GM18861 (cell line): ENCODE results near the gene LAMA3.

Experiments
- ATAC-seq: cut with Tn5 transposase; IDR thresholded peaks from one replicate; pipeline ENCODE4 v1.9.1; 2021; ENCODE audit not compliant: unreplicated experiment

Gene LAMA3

DNA sequence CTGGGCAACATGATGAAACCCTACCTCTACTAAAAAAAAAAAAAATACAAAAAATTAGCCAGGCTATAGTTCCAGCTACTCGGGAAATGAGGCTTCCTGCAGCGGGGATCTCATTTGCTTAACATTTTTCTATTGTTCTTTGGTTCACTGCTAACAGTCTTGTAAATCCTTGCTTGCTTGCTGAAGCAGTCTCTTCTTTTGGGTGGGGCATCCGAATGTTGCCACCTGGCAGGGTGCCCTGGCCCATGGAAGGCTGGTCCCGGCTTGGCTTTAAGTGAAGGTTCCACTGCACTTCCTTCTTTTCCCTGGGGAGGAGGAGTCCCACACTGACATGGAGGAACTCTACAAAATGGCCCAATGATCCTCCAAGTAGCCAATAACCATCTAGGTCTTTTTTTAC lies 20.5 kb upstream of the LAMA3 start:
- ATAC-seq, result no peak

DNA sequence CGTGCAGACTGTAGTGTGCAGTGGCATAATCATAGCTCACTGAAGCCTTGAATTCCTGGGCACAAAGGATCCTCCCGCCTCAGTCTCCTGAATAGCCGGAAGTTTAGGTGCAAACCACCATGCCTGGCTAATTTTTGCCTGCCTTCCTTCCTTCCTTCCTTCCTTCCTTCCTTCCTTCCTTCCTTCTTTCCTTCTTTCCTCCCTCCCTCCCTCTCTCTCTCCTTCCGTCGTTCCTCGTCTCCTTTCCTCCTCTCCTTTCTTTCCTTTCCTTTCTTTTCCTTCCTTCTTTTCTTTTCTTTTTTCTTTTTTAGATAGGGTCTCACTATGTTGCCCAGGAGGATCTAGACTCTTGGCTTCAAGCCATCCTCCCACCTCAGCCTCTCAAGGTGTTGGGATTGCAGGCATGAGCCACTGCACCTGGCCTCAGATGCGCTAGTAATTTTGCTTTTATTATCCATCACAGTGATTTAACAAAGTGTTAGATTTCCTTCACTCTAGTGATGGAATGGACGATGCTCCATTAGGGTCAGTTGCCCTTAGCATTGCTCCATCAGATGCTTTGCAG lies 20.0 kb upstream of the LAMA3 start:
- no peak for ATAC-seq

DNA sequence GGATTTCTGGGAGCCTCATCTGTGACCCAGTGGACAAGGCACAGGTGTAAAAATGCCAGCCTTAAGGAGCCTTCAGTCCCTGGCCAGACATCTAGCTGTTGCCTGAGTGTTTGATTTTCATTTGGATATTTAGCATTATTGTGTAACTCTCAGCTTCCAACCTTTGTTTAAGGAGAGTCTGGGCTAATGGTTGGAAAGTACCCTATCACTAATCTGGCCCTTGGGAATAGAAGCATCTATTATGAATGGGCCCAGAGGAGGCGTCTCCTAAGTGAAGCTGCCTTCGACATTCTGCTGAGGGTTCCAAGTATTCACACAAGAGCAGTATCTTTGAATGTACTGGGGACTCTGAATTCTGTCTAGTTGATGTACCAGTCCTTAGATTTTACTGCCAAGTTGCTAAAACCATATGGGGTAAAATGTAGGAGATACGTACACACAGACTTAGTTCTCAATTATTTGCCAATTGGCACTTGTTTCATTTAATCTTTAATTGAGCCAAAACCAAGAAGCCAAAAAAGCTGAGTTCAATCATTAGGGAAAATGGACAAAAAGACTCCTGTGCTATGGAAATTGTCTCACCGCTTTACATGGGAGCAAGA lies 19.3 kb upstream of the LAMA3 start:
- no peak for ATAC-seq

DNA sequence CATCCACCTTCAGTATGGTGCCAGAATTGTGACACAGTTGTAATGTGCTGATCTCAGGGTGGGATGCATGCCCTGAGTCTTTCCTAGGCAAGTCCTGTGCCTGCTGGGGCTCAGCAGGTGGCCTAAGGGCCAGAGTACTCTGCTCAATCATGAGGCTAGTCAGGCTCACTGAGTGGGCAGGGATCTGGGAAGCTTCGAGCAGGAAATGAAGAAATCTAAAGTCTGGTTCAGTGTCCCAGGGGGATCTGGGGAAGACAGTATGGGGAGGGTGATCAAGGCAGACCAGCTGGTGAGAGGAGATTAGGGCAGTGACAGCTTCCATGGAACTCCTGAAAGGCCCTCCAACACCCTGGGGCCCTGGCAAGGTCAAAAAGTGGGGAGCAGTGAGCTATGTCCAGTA lies 17.7 kb upstream of the LAMA3 start:
- no peak for ATAC-seq

DNA sequence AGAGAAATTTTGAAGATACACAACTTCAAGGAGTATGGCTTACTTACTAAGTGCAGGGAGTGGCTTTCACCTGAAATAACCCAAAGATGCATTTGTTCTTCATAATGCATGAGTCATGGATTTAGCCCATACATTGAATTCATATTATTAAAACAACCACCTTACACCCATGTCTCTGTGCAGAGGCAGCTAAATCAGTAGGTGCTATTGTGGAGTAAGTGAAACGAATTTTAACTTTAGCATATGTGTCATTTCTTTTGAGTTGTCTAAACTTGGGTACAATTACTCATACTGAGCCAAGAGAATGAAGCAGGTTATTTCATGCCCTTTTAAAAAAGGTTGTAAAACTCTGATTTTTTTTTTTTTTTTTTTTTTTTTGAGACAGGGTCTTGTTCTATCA lies 15.5 kb upstream of the LAMA3 start:
- no peak for ATAC-seq

DNA sequence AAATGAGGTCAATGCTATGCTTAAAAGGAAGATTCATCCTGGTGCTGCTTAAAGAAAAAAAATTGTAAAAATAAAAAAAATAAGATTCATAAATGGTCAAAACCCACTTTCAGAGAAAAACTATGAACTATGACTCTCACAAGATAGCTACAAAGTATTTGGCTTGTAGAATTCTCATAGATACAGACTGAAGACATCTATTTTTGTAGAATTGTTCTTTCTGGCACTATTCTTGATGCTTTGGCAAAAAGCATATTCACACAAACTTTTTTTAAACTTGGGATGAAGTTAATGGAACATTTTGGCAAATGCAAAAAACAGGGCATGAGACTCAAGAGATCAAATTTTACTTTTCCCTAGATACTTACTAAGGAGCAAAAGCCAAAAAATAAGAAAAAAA lies 14.0 kb upstream of the LAMA3 start:
- no peak for ATAC-seq

DNA sequence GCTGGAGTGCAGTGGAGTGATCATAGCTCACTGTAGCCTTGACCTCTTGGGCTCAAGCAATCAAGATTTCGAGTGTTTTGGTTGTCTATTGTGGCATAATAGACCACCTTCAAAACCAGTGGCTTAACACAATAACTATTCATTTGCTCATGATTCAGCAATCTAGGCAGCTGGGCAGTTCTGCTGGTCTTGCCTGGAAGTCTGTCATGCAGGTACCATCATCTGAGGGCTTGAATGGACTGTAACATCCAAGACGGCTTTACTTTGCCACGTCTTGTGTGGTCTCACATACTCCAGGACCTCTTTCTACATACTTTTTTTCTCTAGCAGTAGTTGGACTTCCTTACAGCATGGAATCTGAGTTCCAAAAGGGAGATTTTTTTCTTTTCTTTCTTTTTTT lies 13.4 kb upstream of the LAMA3 start:
- no peak for ATAC-seq

DNA sequence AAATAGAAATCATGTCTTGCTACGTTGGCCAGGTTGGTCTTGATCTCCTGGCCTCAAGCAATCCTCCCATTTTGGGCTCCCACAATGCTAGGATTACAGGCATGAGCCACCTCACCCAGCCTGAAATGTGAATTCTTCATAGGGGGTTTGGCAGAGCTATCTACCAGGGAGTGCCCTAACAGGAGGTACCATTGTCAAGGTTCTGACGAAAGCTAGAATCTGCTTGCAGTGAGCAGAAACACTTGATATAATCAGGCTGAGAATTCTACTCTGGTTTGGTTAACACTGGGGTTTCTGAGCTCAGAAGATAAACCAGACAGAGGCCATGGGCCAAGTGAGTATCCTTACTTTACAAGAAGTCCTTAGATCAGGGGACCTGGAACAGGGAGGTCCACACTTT lies 7.2 kb upstream of the LAMA3 start:
- no peak for ATAC-seq

DNA sequence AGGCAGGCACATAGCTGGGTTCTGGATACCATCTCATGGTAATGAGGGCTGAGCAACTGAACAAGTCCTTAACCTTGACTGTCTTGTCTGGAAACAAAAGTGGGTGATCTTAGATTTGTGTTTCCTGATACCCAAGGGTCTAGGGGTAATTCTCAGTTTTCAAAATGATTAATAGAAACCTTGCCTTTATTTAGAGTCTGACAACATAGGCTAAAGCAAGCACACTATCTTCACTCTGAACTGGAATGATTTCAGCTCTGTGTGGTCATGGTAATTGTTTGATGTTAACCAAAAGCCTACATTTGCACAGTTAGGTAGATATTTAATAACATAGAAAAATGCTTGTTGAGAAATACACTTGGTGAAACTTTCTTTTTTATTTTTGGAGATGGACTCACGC lies 6.8 kb upstream of the LAMA3 start:
- ATAC-seq, result peak; percentile 43

DNA sequence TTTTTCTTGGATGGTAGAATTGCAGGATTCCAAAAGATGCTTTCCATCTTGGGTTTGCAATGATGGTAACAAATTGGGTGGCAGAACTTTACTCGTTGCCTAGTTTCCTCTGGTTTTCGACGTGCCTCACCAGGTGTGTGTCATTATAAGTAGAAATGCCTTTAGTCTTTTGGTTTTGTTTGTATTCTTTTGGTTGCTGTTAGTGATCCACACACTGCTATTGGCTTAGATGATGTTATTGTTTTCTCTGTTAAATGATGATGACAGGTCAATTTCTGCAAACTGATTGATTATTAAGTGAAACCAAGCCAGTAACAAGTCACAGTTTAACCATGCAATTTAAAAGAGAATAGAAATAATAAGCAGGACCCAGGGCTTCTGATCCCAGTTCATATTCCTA lies 6.1 kb upstream of the LAMA3 start:
- no peak for ATAC-seq

DNA sequence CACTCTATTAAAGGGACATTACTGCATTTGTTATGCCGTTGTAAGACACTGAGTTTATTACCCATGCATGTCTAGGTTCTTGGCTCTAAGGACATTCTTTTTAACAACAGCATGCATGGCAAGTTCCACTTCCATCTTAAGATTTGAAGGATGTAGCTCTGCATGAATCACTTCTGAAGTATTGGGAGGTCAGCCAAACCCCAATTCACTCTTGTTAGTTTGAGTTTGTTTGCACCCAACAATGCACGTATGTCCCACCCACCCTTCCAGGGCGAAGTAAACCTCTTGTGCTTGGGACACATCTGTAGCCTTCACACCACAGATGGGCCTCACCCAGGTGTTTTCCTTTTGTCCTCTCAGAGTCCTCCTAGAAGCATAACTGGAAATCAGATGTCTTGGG lies 5.6 kb upstream of the LAMA3 start:
- ATAC-seq, result no peak

DNA sequence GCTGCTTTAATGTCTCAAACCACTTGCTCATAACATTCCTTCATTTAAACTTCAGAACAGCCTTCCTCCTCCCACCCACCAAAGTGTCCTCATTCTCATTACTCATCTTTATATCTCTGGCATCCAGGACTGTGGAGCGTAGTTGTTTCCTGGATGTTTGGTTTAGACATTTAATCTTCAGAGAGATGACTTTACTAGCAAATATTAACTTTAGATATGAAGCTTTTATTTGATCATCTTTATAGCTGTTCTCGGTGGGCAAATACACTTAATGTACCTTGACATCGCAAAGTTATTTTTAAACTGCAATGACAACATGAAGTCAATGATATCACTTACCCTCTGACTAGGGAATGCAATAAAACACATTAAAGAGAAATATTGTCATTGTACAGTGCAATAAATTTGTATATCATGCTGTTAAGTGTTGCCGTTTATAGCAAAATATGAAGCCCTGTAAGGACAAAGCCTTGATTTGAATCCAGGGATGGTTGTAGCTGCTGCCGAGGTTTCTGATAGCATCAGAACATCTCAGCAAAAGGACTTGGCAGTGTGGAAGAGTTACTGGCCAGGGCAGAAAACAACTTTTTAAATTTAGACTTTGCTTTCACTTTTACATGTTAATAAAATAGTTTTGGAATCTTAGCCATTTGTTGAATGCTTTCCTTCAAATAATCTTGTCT lies 4.6 kb upstream of the LAMA3 start:
- no peak for ATAC-seq

DNA sequence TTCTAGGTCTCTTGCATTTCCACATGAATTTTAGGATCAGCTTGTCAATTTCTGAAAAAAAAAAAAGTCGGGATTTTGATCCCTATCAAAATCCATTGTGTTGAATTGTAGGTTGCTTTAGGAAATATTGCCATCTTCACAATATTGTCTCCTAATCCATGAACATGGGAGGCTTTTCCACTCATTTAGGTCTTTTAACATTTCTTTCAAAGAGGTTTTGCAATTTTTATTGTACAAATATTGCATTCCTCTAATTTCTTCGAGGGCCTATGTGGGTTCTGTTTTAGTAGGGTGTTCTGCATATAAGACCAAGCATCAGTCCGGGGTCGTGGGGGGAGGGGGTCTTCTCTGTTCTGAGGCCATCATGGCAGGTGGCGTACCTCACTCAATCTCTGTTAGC lies 725 bp upstream of the LAMA3 start:
- ATAC-seq, result no peak

DNA sequence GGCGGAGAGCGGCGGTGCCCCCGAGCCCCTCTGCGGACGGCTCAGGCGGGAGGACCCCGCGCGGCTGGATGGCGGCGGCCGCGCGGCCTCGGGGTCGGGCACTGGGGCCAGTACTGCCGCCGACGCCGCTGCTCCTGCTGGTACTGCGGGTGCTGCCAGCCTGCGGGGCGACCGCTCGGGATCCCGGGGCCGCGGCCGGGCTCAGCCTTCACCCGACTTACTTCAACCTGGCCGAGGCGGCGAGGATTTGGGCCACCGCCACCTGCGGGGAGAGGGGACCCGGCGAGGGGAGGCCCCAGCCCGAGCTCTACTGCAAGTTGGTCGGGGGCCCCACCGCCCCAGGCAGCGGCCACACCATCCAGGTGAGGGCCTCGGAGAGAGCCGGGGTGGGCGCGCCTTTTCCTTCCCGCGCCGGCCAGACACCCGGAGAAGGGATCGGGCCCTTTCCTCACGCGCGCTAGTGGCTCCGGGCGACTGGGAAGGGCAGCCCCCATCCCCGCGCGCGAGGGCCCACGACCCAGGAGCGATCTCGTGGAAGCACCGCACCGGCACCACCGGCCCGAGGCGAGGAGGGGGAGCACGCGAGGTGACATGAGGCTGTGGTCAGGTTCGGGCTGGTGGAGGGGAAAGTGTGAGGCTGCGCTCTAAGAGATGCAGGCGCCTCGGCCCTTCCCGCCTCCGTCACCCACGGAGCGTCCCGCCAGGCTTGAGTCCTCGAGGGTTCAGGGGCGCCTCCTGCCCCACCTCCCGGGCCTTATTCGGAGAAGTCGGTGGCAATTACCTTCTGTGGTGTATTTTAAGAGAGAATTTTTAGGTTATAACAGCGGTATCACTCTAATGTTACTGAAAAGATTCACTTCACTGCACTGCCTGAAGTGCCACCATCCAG lies 607 bp downstream of the LAMA3 start:
- peak; percentile 24 for ATAC-seq

DNA sequence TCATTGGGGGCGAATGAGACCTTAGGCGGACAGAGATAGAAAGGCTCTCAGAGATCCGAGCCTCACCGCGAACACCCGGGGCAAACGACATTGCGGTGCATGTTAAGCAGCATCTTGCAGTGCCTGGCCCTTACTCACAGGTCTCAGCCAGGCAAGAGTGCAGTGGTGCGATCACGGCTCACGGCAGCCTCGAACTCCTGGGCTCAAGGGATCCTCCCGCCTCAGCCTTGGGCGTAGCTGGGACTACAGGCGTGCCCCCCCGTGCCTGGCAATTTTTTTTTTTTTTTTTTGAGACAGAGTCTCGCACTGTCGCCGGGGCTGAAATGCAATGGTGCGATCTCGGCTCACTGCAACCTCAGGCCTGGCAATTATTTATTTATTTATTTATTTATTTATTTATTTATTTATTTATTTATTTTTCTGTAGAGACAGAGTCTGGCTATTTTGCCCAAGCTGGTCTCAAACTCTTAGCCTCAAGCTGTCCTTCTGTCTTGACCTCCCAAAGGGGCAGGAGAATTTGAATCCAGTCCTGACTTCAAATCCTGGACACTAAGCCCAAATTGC lies 1.3 kb downstream of the LAMA3 start:
- ATAC-seq, result no peak

DNA sequence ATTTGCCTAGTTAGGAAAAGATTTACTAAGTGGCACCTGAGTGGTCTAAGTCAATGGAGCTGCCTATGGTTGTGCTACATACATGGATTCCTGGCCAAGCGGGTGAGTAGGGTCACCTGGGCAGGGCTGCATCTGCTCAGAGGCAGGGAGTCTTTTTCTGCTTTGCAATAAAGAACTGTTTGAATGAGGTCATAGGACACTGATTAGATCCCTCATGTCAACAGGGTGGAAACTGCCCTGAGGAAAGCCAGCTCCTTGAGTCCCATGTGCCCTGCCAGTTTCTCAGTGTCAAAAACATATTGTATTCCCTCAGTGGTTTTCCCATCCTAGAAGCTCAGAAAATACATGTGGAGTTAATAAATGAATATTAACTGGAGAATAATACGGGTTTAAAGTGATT lies 4.6 kb downstream of the LAMA3 start:
- no peak for ATAC-seq

DNA sequence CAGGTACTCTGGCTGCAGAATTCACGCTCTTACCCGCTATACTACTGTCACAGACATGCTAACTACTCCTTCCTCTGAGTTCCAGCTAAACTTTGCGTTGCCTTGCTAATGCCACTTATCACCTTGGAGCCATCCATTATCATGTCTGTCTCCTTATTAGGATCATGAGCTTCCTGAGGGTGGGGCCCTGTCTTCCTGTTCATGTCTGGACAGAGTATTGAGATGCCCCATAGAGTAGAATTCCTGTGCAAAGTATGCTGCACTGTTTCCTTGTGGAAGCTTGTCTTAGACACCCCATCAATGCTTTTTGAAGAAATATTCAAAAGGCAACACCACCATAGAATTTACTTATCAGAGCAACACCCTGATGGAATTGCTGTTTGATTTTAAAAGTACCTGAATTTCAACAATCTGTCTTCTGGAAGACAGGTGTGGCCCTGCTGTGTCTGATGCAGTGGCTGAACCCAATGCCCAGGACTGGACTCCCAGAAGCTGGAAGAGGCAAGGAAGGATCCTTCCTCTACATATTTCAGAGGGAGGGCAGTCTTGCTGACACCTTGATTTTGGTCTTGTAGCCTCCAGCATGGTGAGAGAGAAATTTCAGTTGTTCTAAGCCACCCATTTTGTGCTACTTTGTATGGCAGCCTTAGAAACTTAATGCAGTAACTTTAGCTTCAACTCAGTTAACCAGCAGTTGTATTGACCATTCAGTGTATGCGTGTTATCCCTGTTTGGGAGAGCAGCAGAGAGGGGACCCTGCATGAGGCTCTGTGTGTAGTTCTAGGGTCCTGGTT lies 5.6 kb downstream of the LAMA3 start:
- no peak for ATAC-seq

DNA sequence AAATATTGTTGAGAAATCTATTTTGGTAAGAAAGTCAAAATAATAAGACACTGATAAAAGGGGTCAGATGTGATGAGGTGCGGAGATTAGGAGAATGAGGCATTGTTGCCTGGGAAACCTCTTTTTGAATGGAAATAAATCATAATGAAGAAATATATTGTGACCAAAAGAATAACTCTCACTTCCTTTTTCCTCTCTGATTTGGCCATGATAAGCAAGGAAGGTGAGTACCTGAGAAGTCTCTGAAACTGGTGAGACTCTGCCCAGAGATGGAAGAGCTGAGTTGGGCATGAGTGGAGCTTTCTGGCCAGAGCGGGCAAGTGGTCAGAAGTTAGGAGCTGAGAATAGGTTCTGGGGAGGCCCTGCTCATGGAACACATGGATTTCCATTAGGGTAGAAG lies 11.8 kb downstream of the LAMA3 start:
- no peak for ATAC-seq

DNA sequence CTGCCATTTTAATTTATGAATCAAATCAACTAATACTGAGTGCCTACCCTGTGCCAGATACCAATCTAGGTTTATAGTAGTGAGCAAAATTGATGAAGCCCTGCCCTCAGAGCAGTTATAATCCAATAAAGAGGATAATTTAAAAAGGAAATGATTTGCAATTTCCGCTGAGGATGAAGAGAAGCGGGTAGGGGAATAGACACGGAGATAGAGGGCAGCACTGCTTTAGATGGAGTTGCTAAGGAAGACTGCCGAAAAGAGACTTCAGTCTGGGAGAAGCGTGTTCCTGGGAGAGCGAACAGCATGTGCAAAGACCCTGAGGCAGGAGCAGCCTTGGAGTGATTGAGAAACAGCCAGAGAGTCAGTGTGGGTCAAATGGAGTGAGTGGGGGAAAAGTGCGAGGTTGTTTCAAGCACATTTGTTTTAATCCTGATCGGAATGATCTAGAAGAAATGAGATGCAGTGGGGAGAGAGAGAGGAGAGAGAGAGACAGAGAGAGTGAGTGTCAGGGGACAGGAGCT lies 12.4 kb downstream of the LAMA3 start:
- ATAC-seq, result no peak

DNA sequence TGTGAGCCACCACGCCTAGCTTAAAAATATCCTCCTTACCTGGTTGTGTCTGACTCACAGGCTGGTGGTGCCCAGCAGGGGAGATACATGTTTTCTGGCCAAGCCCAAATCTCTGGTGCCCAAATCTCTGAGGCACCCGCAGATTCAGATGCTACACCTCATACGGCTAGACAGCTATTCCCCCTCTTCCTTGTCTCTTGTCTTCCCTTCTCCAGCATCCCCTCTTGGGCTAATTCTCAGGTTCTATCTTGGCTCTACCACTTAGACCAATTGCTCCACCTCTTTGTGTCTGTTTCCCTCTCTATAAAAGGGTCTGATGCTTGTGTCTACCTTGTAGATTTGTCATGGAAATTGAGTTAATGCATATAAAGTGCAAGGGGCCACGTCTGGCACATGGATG lies 13.4 kb downstream of the LAMA3 start:
- no peak for ATAC-seq
